Mammary epithelial cell (primary cell): ENCODE data around the gene GRID1.

ENCODE experiments used
- CTCF ChIP-seq, 2 donors: IDR thresholded peaks in 1 of 2; conservative IDR thresholded peaks in 1 of 2; 2 replicates each; pipeline ENCODE4 v1.5.1; 2011 to 2012; ENCODE audit warnings: inconsistent platforms in 2 of 2, low read length in 2 of 2, mild to moderate bottlenecking in 2 of 2, control low read depth in 1 of 2, low read depth in 1 of 2; ENCODE audit not compliant: insufficient read depth in 1 of 2; ENCODE audit errors: extremely low read depth in 1 of 2
- EZH2 ChIP-seq: IDR thresholded peaks from 2 replicates; pipeline ENCODE4 v1.6.1; 2012; ENCODE audit warnings: low read length, inconsistent platforms, borderline replicate concordance

GRCh38 chr10:86287110-86287793, 79.3 kb downstream of the GRID1 start:
- no peak for TF ChIP-seq CTCF (conservative IDR thresholded peaks at IDR 0.05 in 1 of 2, IDR thresholded peaks at IDR 0.05 in 1 of 2; ENCODE audit: extremely low read depth in 1 of 2, insufficient read depth in 1 of 2, low read depth in 1 of 2, low read length in 2 of 2)
- no peak for TF ChIP-seq EZH2
